ENCODE measurements around the gene PSMD10. TPM values are rescaled to one million over a fixed set of nuclear protein-coding genes. Genes with fewer than 3 reads are reported as not detected.

Gene PSMD10
- total and polyA plus RNA-seq, 8 donors: 7.8 to 22.0 (median 12.9) TPM

DNA sequence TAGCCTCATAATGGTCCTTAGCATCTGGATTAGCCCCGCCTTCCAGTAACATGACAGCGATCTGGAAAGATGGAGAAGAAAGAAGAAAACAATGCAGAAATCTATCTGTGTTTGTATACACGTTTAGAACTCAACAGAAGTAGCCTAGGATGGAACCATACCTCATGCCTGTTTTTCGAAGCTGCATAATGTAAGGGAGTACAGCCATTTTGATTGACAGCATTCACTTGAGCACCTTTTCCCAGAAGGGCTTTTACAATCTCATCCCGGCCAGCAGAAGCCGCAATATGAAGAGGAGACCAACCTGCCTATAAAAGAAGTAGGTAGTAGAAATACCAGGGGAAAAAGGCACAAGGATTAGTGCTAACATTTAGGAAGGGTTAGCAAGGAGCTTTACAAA lies 3.5 kb downstream of the PSMD10 start:
- FAIRE-seq (no peak), DNase-seq (no peak), ATAC-seq (no peak)
- TF ChIP-seq, protein P1, sequence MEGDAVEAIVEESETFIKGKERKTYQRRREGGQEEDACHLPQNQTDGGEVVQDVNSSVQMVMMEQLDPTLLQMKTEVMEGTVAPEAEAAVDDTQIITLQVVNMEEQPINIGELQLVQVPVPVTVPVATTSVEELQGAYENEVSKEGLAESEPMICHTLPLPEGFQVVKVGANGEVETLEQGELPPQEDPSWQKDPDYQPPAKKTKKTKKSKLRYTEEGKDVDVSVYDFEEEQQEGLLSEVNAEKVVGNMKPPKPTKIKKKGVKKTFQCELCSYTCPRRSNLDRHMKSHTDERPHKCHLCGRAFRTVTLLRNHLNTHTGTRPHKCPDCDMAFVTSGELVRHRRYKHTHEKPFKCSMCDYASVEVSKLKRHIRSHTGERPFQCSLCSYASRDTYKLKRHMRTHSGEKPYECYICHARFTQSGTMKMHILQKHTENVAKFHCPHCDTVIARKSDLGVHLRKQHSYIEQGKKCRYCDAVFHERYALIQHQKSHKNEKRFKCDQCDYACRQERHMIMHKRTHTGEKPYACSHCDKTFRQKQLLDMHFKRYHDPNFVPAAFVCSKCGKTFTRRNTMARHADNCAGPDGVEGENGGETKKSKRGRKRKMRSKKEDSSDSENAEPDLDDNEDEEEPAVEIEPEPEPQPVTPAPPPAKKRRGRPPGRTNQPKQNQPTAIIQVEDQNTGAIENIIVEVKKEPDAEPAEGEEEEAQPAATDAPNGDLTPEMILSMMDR (IDR thresholded peaks at IDR 0.05): no peak
- no peak overlapping the region for H3K27ac ChIP-seq
- intact Hi-C loops (cut with DNase I): no loop called here
- no peaks in the 10 kb centered on the region for H3K36me3 ChIP-seq
- H3K4me1 ChIP-seq: peaks cover 0 to 3% (median 0%) of the 10 kb centered on the region in 3 donors
- H3K9me3 ChIP-seq: no peaks in the 10 kb centered on the region
- no peaks in the 10 kb centered on the region for H3K27me3 ChIP-seq
- 78 to 90% methylated on average over 6 of the region's 6 CpGs for WGBS, 2 donors
- H3K4me3 ChIP-seq: no peak overlapping the region

DNA sequence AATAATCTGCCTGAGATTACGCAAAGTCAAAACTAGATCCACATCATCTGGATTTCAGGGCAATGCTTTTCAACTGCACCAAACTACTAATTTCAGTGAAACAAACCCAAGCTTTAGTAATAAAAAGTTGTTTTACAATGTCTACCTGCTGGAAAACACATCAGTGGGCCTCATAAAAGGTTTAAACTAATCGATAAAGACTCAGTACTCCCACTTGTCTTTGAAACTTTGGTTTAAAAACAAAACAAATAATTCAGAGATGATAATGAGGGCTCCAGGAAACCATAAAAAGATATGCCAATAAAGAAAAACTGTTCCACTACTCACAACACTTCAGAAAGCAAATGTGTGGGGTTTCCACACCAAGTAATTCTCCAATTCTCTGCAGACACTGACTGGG lies 10.2 kb downstream of the PSMD10 start:
- Histone ChIP-seq H3K9me3 (no peaks in the 10 kb centered on the region), H3K36me3 (no peaks in the 10 kb centered on the region), H3K4me3 (no peak overlapping the region), H3K4me1 (no peaks in the 10 kb centered on the region), H3K27ac (no peak overlapping the region), H3K27me3 (peaks cover 0 to 11% (median 1%) of the 10 kb centered on the region in 4 donors)
- FAIRE-seq (no peak), DNase-seq (no peak), ATAC-seq (no peak)
- 76 to 88% methylated on average over 2 of the region's 2 CpGs for WGBS, 2 donors
- intact Hi-C loops (cut with DNase I): no loop called here
- TF ChIP-seq, protein P1 (IDR thresholded peaks at IDR 0.05): no peak

DNA sequence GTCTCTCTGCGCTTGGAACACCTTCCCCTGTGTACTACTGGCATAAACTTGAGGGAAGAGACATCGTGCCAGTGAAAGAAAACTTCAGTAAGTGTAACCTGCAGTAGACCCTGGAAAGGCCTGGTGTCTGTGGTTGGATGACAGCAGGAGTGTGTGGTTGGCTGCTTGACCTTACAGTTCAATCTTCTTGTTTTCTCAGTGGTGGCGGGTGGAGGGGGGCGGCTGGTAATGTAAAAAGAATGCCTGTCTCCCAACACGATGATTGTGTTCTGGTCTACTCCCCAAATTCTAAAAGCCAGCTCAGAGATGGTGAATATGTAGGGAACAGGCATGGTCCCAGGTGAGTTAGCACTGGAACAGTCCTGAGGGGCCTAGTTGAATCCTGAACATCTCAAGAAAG lies 18.6 kb downstream of the PSMD10 start:
- intact Hi-C loops (cut with DNase I): loop anchor here in 1 of 3 donors (2.0 kb wide), 1 partner anchor 54 kb away; no protein-coding TSS in a partner anchor
- WGBS, 2 donors: 70 to 71% methylated on average over 5 of the region's 5 CpGs
- TF ChIP-seq, protein P1 (IDR thresholded peaks at IDR 0.05): no peak
- Histone ChIP-seq H3K4me3 (no peak overlapping the region), H3K4me1 (no peaks in the 10 kb centered on the region), H3K27me3 (peaks cover 0 to 11% (median 0%) of the 10 kb centered on the region in 4 donors), H3K36me3 (no peaks in the 10 kb centered on the region), H3K9me3 (no peaks in the 10 kb centered on the region), H3K27ac (no peak overlapping the region)
- FAIRE-seq (no peak), DNase-seq (no peak), ATAC-seq (no peak)

DNA sequence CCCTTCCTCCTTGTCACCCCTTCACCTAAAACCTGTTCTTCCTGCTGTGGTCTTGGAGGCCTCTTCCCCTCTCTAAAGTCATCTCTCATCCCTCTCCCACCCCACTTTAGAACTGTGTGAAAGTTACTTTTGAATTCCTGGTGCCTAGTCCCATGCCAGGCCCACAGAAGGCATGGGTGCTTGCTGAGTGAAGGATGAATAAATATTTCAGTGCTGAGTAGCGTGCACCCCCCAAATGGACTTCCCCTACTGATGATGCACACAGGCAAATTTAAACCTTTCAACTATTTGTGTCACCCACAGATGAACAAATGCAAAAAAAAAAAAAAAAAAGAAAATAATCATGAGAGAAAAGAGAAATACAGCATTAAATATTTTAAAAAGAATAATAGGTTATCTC lies 19.8 kb downstream of the PSMD10 start:
- Histone ChIP-seq H3K27ac (no peak overlapping the region), H3K4me3 (no peak overlapping the region), H3K27me3 (peaks cover 0 to 11% (median 0%) of the 10 kb centered on the region in 4 donors), H3K4me1 (no peaks in the 10 kb centered on the region), H3K9me3 (no peaks in the 10 kb centered on the region), H3K36me3 (no peaks in the 10 kb centered on the region)
- FAIRE-seq (no peak), DNase-seq (no peak), ATAC-seq (no peak)
- TF ChIP-seq, protein P1 (IDR thresholded peaks at IDR 0.05): no peak
- WGBS, 2 donors: 78 to 100% methylated on average over 1 of the region's 1 CpG
- intact Hi-C loops (cut with DNase I): no loop called here

DNA sequence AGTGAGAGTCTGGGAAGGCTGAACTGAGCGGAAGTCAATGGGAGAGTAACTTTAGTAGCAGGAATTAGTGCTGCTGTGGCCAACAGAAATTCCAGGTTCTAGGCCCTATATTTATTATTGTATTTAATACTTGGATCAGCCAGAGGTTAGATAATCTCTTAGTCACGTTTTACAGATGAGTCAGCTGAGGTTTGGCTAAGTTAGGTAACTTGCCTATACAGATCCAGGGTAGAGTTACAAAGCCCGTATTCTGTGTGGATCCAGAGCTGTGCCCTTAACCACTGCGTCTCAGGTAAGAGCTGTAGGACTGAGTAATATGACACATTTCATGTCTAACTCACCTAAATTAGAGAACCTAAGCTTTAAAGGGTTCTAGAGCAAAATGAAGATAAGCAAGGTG lies 20.5 kb downstream of the PSMD10 start:
- Histone ChIP-seq H3K36me3 (no peaks in the 10 kb centered on the region), H3K9me3 (no peaks in the 10 kb centered on the region), H3K4me3 (no peak overlapping the region), H3K4me1 (no peaks in the 10 kb centered on the region), H3K27ac (no peak overlapping the region), H3K27me3 (peaks cover 0 to 11% (median 0%) of the 10 kb centered on the region in 4 donors)
- 46% methylated on average over 4 of the region's 4 CpGs for WGBS, 2 donors
- intact Hi-C loops (cut with DNase I): no loop called here
- FAIRE-seq: no peak
- no peak for ATAC-seq
- TF ChIP-seq, protein P1 (IDR thresholded peaks at IDR 0.05): no peak
- DNase-seq: no peak

Data from pancreas (tissue), 10 donors.